Erythroblast (primary cell): Measurements from ENCODE around the gene FKBP7.
"Not testable (repeated sequence)": the region's sequence is repeated elsewhere in the genome, so short reads cannot be mapped to it uniquely, and the experiment has no call there.

Experiments used
- DNase-seq, 2 experiments: peaks; one replicate each; lab custom pipeline; 2025; lab: John Stamatoyannopoulos, UW
- GATA1 ChIP-seq: IDR thresholded peaks from 2 replicates; pipeline ENCODE4 v1.6.1; 2011; ENCODE audit warnings: low read depth, mild to moderate bottlenecking, control low read depth, low read length, moderate library complexity
- POLR2A ChIP-seq: IDR thresholded peaks from 2 replicates; pipeline ENCODE4 v1.6.1; 2011; ENCODE audit warnings: mild to moderate bottlenecking, low read length

The FKBP7 gene, protein sequence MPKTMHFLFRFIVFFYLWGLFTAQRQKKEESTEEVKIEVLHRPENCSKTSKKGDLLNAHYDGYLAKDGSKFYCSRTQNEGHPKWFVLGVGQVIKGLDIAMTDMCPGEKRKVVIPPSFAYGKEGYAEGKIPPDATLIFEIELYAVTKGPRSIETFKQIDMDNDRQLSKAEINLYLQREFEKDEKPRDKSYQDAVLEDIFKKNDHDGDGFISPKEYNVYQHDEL

DNA sequence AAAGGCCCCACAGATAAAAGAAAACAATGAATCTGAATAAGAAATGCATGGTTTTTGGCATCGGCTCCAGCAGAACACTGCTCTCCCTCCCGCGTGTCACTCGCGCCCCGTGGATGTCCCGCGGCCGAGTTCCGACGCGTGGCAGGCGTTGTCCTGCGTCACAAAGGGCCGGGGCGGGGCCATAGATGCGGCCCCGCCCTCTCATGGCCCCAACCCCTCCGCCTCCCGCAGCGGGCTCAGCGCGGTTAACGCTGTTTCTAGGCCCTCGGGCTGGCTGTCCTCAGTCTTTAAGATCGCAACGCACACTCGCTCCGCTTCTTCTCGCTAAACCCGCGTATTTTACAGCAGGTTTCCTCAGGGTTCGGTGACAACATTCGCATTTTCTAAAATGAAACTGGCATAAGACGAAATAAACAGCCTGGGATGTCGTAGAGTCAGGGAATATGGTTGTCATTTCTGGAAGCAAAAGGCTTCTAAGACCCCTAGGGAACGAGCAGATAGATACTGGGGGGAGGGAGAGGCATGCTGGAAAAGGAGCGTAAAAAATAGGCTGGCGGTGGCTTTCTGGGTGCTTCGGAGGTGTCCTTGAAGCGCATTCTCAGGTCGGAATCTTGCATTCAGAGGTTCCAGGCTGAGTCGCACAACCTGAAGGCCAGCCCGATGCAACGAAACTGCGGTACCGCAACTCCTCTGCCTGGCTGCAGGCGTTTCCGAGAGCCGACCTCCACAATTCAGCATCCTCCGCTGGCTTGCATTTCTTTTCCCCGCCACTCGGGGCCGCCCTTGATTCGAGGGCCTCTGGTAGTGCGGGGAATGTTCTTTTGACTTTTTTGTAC, at the start of gene FKBP7:
Gene FKBP7, minus strand, starts transcription at position 162 of the 836 bp plus-strand sequence. Its CDS starts 101 bp downstream, at position 61.
- peak; percentile 72 for TF ChIP-seq POLR2A
- TF ChIP-seq GATA1, result no peak
- DNase-seq, result peak; percentile 88 to 90

DNA sequence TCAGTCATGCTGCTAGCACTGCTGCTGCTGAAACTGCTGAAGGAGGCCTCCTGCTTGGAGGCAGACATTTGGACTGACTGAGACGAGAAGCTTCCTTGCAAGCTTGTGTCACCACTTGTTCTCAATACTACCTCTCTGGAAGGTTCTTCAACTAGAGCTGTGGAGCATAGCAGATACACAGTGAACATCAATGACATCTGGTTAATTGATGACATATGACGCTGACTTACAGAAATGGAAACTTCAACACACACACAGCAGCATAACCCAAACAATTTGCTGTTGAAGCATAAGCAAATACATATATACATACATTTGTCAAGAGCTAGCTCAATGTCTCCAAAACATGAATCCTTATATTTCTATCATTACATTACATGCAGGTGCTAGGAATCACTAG, 49.2 kb upstream of the FKBP7 start:
- TF ChIP-seq GATA1, result no peak
- TF ChIP-seq POLR2A, result no peak
- DNase-seq, result no peak

DNA sequence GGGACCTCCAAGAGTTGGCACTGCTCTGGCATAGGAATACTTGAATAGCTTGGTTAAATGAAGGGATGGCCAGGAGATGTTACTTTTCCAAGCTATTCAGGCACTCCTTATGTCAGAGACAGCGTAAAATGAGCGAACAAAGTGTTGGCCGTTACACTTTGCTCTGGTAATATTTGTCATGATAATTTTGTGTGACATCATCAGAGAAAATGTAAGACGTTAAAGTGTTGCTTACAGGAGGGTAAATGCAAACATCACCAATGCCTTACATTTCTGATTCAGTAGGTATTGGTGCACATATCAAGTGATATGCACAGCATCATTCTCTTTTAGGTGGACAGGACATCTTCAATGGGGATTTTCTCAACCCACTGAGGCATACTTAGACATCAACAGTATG, 47.9 kb upstream of the FKBP7 start:
- no peak for DNase-seq
- no peak for TF ChIP-seq GATA1
- no peak for TF ChIP-seq POLR2A

DNA sequence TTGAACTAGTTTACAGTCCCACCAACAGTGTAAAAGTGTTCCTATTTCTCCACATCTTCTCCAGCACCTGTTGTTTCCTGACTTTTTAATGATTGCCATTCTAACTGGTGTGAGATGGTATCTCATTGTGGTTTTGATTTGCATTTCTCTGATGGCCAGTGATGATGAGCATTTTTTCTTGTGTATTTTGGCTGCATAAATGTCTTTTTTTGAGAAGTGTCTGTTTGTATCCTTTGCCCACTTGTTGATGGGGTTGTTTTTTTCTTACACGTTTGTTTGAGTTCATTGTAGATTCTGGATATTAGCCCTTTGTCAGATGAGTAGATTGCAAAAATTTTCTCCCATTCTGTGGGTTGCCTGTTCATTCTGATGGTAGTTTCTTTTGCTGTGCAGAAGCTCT, 47.1 kb upstream of the FKBP7 start:
- DNase-seq, result not testable (repeated sequence)

DNA sequence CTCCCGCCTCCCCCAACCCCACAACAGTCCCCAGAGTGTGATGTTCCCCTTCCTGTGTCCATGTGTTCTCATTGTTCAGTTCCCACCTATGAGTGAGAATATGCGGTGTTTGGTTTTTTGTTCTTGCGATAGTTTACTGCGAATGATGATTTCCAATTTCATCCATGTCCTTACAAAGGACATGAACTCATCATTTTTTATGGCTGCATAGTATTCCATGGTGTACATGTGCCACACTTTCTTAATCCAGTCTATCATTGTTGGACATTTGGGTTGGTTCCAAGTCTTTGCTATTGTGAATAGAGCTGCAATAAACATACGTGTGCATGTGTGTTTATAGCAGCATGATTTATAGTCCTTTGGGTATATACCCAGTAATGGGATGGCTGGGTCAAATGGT, 46.6 kb upstream of the FKBP7 start:
- DNase-seq, result not testable (repeated sequence)

DNA sequence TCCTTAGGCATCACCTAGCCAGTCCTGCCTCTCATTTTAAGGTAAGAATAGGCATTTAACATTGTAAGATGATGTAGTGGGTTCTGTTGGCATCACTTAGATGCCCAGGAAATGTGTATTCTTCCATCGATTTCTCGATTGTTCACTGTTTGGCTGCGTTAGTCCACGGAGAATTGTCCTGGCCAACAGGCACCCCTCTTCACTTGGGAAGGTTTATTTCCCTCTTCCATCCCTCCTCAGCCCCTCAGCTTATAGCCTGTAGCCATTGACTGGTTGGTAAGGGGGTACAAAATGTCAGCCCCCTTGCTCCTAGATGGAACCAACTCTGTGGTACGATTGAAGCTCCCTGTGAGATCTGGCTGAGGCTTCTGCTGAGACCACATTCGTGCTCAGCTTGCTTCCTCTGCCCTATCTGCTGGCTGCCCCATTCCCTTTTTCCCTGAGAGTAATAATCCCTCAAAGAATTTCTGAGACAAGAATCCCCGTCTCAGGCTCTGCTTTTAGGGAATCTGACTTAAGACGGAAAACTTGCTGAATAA, 45.3 kb upstream of the FKBP7 start:
- no peak for TF ChIP-seq GATA1
- no peak for TF ChIP-seq POLR2A
- peak in 1 of 2 experiments; percentile 18 for DNase-seq

DNA sequence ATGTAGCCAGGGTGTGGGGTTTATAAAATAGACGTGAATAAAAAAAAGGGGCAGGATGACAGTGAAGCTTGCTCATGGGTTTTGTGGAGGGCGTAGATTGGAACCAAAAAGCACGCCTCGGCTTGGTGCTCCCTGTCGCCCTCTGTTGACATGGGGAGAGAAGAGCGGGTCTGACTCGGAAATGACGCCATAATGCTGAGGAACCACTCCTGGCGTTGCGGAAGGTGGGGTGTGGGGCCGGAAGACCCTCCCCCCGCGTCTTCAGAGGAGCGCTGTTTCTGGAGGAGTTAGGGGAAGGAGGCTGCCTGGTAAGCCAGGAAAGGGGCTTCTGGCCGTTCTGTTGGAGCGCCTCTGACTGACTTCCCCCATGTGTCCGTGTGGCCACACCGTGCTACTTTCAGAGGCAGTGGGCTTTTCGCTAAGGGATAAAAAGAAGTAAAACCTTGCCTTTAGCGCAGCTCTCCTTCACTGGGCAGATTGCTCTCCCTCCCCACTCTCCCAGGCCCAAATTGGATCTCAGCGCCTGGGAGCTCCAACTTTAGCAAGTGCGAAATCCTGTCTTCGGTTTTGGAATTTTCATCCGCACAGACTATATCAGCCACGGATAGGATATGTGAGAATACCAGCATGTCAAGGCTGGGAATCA, 44.7 kb upstream of the FKBP7 start:
- TF ChIP-seq GATA1 (no peak), POLR2A (peak; percentile 88)
- DNase-seq, result peak; percentile 85 to 87

DNA sequence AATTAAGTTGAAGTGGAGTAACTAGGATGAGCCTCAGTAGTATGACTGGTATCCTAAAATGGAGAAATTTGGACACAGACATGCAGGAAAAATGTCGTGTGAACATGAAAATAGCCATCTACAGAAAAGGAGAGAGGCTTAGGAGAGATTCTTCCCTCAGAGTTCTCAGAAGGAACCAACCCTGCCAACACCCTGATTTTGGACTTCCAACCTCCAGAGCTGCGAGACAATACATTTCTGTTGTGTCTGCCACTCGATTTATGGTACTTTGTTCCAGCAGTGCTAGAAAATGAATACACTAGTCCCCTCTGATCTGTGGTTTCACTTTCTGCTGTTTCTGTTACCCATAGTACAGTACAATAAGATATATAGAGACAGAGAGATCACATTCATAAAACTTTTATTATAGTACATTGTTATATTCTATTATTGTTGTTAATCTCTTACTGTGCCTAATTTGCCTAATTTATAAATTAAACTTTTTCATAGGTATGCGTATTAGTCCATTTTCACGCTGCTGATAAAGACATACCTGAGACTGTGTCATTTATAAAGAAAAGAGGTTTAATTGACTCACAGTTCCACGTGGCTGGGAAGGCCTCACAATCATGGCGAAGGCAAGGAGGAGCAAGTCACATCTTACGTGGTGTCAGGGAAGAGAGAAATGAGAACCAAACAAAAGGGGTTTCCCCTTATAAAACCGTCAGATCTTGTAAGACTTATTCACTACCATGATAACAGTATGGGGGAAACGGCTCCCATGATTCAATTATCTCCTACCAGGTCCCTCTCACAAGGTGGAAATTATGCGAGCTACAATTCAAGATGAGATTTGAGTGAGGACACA, 43.1 kb upstream of the FKBP7 start:
- DNase-seq, result no peak
- TF ChIP-seq GATA1 (no peak), POLR2A (no peak)

DNA sequence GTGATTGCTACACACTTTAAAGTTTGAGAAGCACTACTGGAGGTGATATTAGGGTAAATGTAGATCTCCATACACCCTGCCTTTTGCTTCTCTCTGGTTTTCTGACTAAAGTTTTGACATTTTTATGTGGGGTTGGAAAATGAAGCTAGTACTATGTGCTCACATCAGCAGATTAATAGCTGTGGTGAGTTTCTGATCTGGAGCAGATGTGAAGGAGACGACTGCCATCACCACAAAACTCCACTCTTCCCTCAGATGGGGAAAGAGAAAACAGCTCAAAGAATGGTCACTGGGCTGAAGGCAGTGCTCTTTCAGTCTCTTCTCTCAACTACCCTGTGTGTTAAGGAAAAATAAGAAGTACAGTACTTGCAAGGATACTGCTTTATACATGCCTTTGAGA, 39.1 kb upstream of the FKBP7 start:
- TF ChIP-seq GATA1 (no peak), POLR2A (no peak)
- DNase-seq, result no peak

DNA sequence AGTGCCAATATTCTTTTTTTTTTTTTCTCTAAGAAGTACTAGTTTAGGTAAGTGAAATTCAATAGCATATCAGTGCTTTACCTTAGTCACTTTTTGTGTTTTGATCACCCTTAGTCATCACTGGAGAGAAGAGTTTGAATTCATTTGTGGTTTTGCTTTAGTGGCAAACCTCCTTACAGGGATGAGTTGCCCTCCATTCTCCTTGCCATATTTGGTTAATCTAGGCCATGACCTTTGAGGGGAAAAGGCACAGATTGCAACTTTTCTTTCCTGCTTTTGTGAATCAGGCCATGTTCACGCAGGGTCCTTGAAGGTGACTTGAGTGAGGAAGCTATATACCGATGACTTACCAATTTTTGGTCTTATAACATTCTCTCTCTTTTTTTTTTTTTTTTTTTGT, 36.3 kb upstream of the FKBP7 start:
- no peak for DNase-seq
- TF ChIP-seq GATA1 (no peak), POLR2A (no peak)

DNA sequence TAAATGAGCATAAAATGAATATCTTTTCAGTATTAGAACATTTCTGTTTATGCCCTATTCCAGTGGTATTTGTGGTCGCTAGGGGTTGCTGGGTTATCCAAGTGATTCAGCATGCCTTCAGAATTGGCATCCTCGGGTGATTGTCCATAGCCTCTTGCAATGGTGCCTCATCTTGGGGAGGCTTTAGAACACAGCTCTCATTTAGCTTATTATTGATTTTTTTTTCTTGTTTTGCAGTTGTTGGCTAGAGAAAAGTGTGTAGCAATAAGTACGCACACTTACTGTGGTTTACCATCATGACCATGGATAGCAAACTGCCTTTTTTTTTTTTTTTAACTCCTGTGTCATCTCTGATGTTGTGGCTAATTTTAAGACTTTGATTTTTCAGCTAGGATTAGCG, 35.5 kb upstream of the FKBP7 start:
- TF ChIP-seq GATA1 (no peak), POLR2A (no peak)
- no peak for DNase-seq

DNA sequence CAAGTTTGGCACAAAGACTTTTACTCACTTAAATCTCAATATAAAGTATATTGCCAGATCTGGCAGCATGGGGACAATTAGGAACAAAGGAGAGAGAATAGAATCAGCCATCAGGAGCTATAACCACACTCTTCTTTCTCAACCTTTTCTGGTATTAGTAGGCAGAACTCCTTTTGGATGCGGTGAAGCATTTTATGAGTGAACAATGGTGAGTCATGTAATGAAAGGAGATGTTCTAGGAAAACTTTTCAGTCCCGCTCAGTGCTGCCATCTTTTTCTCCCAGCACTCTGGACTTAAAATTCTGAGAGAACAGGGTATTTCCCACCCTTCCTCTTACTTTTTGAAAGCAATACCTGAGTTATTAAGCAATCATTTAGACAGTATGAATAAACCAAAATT, 34.1 kb upstream of the FKBP7 start:
- TF ChIP-seq POLR2A, result no peak
- TF ChIP-seq GATA1, result no peak
- no peak for DNase-seq

DNA sequence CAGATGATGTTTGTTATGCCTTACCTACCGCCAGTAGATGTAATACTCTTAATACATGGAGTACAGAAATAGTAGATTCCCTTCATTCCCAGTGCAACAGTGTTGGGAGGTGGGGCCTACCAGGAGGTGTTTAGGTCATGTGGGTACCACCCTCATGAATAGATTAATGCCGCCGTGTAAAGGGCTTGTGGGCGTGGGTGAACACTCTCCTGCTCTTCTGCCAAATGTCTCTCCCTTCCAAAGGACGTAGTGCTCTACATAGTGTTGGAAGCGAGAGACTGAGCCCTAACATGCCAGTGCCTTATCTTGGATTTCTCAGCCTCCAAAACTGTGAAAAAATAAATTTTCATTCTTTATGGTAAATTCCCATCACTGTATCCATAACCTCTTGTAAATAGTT, 32.0 kb upstream of the FKBP7 start:
- no peak for TF ChIP-seq GATA1
- TF ChIP-seq POLR2A, result no peak
- DNase-seq, result no peak
